SIG-M5 (cell line): ENCODE measurements around the gene CACNA1S.

Experiments
- DNase-seq: peaks from one replicate; lab custom pipeline; 2025; lab: John Stamatoyannopoulos, UW

CACNA1S gene

GRCh38 chr1:201093561-201093960, 18.7 kb downstream of the CACNA1S start:
- no peak for DNase-seq

DNA sequence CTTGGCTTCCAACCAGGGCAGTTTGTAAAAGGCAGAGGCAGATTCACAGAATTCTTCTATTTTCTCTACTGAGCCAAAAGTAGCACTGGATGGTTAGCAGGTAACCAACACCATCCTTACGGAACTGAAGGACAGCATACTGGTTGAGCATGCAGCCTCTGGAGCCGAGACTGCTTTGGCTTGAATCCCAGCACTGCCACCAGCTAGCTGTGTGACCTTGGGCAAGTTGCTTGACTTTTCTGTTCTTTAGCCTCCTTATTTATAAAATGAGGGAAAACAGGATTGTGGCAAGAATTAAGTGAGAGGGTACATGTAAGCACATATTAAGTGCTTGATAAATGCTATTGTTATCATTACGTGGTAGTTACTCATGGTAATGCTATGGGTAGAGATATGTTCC, 19.5 kb downstream of the CACNA1S start:
- no peak for DNase-seq

GRCh38 chr1:201091256-201091655, 21.0 kb downstream of the CACNA1S start:
- no peak for DNase-seq

- no peak for DNase-seq
Measured at GRCh38 chr1:201090541-201090940, 21.7 kb downstream of the CACNA1S start.

DNA sequence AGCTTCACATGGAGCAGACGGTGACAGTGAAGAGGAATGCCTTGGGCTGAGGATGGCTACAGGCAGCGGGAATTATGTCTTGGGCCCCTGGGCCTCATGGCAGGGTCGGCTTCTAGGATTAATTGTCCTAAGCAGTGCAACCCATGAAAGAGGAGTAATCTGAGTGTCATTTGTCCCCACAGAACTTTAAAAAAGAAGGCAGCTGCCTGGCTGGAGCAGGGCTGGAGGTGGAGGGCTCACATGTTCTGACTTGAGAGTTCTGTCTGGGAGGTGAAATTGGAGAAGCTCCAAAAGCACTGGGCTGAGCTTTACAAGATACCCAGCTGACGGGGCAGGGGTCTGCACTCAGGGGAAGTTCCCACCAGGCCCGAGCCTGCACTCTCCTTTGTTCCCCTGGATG, 22.6 kb downstream of the CACNA1S start:
- no peak for DNase-seq

DNA sequence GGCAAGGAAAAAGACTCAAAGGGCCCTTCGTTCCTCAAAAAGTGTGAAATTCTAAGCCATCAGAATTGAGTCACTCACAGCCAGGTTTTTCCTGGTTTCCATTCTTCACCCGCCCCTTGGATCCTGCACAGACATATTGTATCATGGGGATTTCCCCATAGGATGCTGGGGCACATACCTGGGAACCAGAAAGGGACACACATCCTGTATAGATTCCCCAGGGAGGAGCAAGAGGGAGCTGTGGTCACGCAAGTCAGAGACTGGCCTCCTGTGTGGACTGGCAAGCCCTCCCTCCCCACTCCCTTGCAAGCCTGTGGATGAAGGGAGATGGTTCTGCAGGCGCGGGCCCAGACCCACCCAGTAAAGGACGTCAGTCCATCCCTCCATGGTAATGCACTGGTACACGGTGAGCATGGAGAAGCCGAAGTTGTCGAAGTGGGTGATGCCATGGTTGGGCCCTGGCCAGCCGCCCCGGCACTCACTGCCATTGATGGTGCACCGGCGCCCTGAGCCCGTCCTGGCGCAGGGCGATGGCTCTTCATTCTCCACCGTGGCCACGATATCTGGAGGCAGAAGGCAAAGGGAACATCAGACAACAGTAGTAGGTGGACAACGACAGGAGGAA, 23.2 kb downstream of the CACNA1S start:
- DNase-seq: no peak

DNA sequence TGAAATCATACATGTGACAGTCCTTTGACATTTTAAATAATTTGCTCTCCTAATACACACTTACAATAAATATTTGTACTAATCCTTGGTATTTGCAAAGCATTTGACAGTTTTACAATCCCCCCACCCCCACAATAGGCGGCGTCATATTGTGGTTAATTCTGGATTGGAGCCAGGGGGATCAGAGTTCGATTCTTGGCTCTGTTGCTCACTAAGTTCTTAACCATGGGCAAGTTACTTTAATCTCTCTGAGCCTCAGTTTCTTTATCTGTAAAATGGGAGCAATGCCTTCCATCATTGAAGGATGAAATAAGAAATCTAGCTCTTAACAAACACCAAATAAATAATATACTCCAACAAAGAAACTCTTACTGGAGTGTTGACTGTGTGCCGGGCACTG, 23.8 kb downstream of the CACNA1S start:
- DNase-seq: no peak

- no peak for DNase-seq
Measured at GRCh38 chr1:201085902-201086735, 26.1 kb downstream of the CACNA1S start.

DNA sequence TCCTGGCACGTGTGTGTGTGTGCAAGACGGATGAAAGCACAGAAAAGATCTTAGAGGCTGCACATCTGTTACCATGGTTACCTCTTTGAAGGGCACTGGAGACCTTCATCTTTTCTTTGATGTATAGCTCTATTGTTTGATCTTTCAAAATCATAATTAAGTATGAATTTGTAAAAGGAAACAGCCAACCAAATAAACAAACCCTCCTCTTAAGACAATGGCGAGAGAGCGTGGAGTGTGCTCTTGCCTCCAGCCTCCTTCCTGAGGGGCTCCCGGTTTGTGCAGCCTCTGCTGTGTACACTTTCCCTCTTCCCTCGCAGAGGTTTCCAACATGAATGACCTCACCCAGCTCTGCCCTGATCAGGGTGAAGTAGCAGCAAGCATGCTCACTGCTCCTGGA, 27.9 kb downstream of the CACNA1S start:
- DNase-seq: no peak

DNA sequence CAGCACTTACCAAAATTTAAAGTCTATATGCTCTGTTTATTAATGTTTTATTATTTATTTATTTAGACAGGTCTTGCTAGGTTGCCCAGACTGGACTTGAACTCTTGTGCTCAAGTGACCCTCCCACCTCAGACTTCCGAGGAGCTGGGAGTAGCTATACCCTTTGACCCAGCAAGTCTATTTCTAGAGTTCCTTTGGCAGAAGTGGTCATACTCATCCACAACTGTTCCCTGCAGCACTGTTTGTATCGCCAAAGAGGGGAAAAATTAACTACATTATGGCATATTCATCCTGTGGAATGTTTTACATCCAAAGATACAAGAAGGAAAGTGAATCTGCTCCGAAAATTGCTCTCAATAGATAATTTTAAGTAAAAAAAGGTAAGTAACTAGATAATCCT, 28.5 kb downstream of the CACNA1S start:
- DNase-seq: no peak

- DNase-seq: no peak
Measured at GRCh38 chr1:201080135-201080534, 32.1 kb downstream of the CACNA1S start.

GRCh38 chr1:201077736-201078135, 34.5 kb downstream of the CACNA1S start:
- no peak for DNase-seq

GRCh38 chr1:201077116-201077515, 35.1 kb downstream of the CACNA1S start:
- no peak for DNase-seq

DNA sequence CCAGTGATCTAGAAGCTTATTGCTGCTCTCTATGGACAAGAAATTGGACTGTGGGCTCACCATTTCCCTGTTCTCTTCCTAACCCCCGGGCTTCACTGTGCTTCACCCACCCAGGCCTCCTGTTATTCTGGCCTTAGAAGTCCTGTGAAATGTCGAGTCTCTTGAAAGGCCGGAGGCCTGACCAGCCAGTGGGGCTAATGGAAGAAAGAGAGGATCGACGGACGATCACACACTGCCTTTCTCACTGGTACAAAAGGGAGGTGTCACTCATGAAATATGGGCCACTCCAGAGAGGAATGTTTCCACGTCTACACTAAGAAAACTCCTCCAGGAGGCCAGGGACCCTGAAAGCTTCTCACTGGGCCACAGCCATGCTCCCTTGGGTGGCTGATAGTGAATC, 36.1 kb downstream of the CACNA1S start:
- DNase-seq: no peak

GRCh38 chr1:201074018-201074417, 38.2 kb downstream of the CACNA1S start:
- DNase-seq: no peak

- DNase-seq: no peak
Measured at GRCh38 chr1:201072922-201073321, 39.3 kb downstream of the CACNA1S start.

- DNase-seq: no peak
Measured at GRCh38 chr1:201072149-201072548, 40.1 kb downstream of the CACNA1S start.

DNA sequence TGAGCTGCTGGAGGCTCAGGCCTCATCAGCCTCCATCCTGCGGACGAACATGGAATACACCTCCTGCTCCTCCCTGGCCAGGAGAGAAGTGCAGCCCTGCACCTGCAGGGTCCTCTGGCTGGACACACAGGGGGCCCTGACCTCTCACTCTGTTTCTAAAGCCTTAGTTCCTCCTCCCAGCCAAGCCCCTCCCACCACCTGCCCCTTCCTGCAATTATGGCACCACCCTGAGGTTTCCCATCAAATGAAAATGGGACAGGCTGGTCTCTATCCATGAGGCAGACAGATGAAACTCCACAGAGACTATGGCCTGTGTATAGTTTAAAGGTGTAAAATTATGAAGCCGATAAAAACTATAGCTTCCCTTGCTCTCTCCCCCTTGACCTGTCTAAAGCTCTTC, 42.6 kb downstream of the CACNA1S start:
- DNase-seq: no peak

DNA sequence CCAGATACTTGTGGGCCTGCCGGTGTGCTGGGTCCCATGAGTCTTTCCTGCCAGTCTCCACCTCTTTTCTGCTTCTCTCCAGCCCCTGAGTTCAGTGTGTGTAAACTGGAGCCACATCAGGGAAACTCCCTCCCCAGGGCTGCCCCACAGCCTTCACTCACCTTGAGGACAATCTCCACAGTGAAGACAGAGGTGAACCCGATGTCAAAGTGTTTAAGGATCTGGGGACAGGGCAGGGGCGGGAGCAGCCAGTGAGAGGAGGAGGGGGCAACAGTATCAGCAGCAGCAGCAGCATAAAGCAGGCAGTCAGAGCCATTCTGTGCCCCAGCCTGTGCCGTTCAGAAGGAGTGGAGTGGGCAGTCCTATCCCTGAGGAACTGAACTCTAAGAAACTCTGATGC, 43.2 kb downstream of the CACNA1S start:
- no peak for DNase-seq

DNA sequence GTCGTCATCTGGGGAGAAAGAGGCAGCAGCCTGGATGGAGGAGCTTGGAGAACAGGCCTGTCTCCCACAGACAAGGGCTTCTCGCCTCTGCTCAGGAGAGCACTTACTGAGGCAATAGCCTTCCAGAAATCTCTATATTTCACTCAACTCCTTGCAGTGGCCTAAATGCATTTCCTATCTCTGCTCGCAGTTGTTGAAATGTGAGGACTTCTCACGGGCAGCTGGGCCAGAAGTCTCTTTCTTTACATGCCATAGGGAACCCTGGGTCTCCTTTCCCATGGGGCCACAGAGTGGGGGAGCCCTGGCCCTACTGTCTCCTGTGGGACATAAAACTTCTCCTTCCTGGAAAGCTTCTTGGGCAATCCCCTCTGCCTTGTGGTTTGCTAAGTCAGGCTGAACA, 45.2 kb downstream of the CACNA1S start:
- DNase-seq: no peak

DNA sequence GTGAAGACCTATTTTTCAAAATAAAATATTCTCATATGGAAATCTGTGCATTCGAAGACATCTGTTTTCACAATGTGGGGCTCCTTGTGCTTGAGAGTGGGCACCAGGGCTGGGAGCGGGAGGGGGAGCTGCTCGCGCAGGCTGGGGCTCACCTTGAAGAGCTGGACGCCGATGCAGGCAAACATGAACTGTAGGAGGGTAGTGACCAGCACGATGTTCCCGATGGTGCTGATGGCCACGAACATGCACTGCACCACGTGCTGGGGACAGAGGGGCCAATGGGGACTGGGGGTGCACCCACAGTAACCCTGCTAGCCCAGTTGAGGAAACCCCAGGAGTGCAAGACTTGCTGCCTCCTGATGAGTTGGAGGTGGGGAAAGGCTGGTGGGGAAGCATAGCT, 46.5 kb downstream of the CACNA1S start:
- no peak for DNase-seq

- DNase-seq: no peak
Measured at GRCh38 chr1:201064806-201065205, 47.4 kb downstream of the CACNA1S start.

DNA sequence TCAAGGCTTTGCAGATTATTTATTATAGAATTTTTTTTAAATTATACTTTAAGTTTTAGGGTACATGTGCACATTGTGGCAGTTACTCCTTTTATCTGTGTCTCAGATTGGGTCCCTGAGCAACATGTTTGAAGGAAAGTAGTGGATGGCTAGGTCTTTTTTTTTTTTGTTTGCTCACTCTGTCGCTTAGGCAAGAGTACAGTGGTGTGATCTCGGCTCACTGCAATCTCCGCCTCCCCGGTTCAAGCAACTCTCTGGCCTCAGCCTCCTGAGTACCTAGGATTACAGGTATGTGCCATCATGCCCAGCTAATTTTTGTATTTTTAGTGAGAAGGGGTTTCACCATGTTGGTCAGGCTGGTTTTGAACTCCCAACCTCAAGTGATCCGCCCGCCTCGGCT, 49.1 kb downstream of the CACNA1S start:
- no peak for DNase-seq
